Activated naive CD8-positive, alpha-beta T cell (primary cell): Measurements from ENCODE around the gene DTD1.

Experiments
- H3K27ac Mint-ChIP-seq: one replicate; pipeline ENCODE4 v1.8.0; 2021; ENCODE audit warnings: mixed read lengths
- H3K27me3 Mint-ChIP-seq: one replicate; pipeline ENCODE4 v1.8.0; 2021; ENCODE audit warnings: mixed read lengths
- H3K36me3 Mint-ChIP-seq: one replicate; pipeline ENCODE4 v1.8.0; 2021; ENCODE audit warnings: mixed read lengths
- H3K4me1 Mint-ChIP-seq: one replicate; pipeline ENCODE4 v1.8.0; 2021; ENCODE audit warnings: low read depth, mixed read lengths
- H3K4me3 Mint-ChIP-seq: one replicate; pipeline ENCODE4 v1.8.0; 2021; ENCODE audit warnings: mild to moderate bottlenecking, mixed read lengths
- H3K9me3 Mint-ChIP-seq: one replicate; pipeline ENCODE4 v1.8.0; 2021; ENCODE audit warnings: low read depth, mixed read lengths

Gene DTD1

GRCh38 chr20:18694071-18694470, 106.2 kb downstream of the DTD1 start:
- no peak overlapping the region for H3K4me3 Mint-ChIP-seq
- peaks cover 18% of the 10 kb centered on the region for H3K36me3 Mint-ChIP-seq
- no peaks in the 10 kb centered on the region for H3K9me3 Mint-ChIP-seq
- H3K27me3 Mint-ChIP-seq, result no peaks in the 10 kb centered on the region
- no peak overlapping the region for H3K27ac Mint-ChIP-seq
- peaks cover 9% of the 10 kb centered on the region for H3K4me1 Mint-ChIP-seq

- H3K4me1 Mint-ChIP-seq, result peaks cover 9% of the 10 kb centered on the region
- no peak overlapping the region for H3K4me3 Mint-ChIP-seq
- no peaks in the 10 kb centered on the region for H3K9me3 Mint-ChIP-seq
- no peak overlapping the region for H3K27ac Mint-ChIP-seq
- H3K27me3 Mint-ChIP-seq, result no peaks in the 10 kb centered on the region
- H3K36me3 Mint-ChIP-seq, result peaks cover 16% of the 10 kb centered on the region
Observed at GRCh38 chr20:18695175-18695574, 107.3 kb downstream of the DTD1 start.

- no peaks in the 10 kb centered on the region for H3K27me3 Mint-ChIP-seq
- H3K4me1 Mint-ChIP-seq, result no peaks in the 10 kb centered on the region
- peaks cover 10% of the 10 kb centered on the region for H3K36me3 Mint-ChIP-seq
- H3K9me3 Mint-ChIP-seq, result no peaks in the 10 kb centered on the region
- no peak overlapping the region for H3K4me3 Mint-ChIP-seq
- no peak overlapping the region for H3K27ac Mint-ChIP-seq
Observed at GRCh38 chr20:18698735-18699380, 111.0 kb downstream of the DTD1 start.

- Mint-ChIP-seq H3K27ac (no peak overlapping the region), H3K4me3 (no peak overlapping the region), H3K4me1 (peaks cover 7% of the 10 kb centered on the region), H3K9me3 (no peaks in the 10 kb centered on the region), H3K27me3 (no peaks in the 10 kb centered on the region), H3K36me3 (peaks cover 2% of the 10 kb centered on the region)
Observed at GRCh38 chr20:18701969-18702368, 114.1 kb downstream of the DTD1 start.

GRCh38 chr20:18702736-18703135, 114.9 kb downstream of the DTD1 start:
- H3K36me3 Mint-ChIP-seq, result no peaks in the 10 kb centered on the region
- no peaks in the 10 kb centered on the region for H3K9me3 Mint-ChIP-seq
- H3K4me1 Mint-ChIP-seq, result peaks cover 7% of the 10 kb centered on the region
- H3K4me3 Mint-ChIP-seq, result no peak overlapping the region
- no peaks in the 10 kb centered on the region for H3K27me3 Mint-ChIP-seq
- H3K27ac Mint-ChIP-seq, result no peak overlapping the region

- peaks cover 3% of the 10 kb centered on the region for H3K36me3 Mint-ChIP-seq
- H3K9me3 Mint-ChIP-seq, result no peaks in the 10 kb centered on the region
- H3K4me3 Mint-ChIP-seq, result no peak overlapping the region
- H3K4me1 Mint-ChIP-seq, result peaks cover 8% of the 10 kb centered on the region
- peak overlapping the region; percentile 3 for H3K27ac Mint-ChIP-seq
- no peaks in the 10 kb centered on the region for H3K27me3 Mint-ChIP-seq
Observed at GRCh38 chr20:18705490-18705889, 117.6 kb downstream of the DTD1 start.

GRCh38 chr20:18705910-18706309, 118.1 kb downstream of the DTD1 start:
- peaks cover 3% of the 10 kb centered on the region for H3K36me3 Mint-ChIP-seq
- H3K27me3 Mint-ChIP-seq, result no peaks in the 10 kb centered on the region
- H3K4me1 Mint-ChIP-seq, result peaks cover 8% of the 10 kb centered on the region
- H3K27ac Mint-ChIP-seq, result no peak overlapping the region
- H3K9me3 Mint-ChIP-seq, result no peaks in the 10 kb centered on the region
- no peak overlapping the region for H3K4me3 Mint-ChIP-seq

- H3K9me3 Mint-ChIP-seq, result no peaks in the 10 kb centered on the region
- H3K4me1 Mint-ChIP-seq, result peaks cover 17% of the 10 kb centered on the region
- H3K36me3 Mint-ChIP-seq, result peaks cover 14% of the 10 kb centered on the region
- no peak overlapping the region for H3K4me3 Mint-ChIP-seq
- H3K27ac Mint-ChIP-seq, result no peak overlapping the region
- no peaks in the 10 kb centered on the region for H3K27me3 Mint-ChIP-seq
Observed at GRCh38 chr20:18712131-18712530, 124.3 kb downstream of the DTD1 start.

- no peaks in the 10 kb centered on the region for H3K9me3 Mint-ChIP-seq
- peaks cover 18% of the 10 kb centered on the region for H3K4me1 Mint-ChIP-seq
- no peaks in the 10 kb centered on the region for H3K27me3 Mint-ChIP-seq
- no peak overlapping the region for H3K4me3 Mint-ChIP-seq
- H3K27ac Mint-ChIP-seq, result no peak overlapping the region
- peaks cover 14% of the 10 kb centered on the region for H3K36me3 Mint-ChIP-seq
Observed at GRCh38 chr20:18712882-18713281, 125.0 kb downstream of the DTD1 start.

- Mint-ChIP-seq H3K9me3 (no peaks in the 10 kb centered on the region), H3K36me3 (peaks cover 17% of the 10 kb centered on the region), H3K27ac (no peak overlapping the region), H3K4me3 (no peak overlapping the region), H3K27me3 (no peaks in the 10 kb centered on the region), H3K4me1 (peaks cover 16% of the 10 kb centered on the region)
Observed at GRCh38 chr20:18715564-18715963, 127.7 kb downstream of the DTD1 start.

- Mint-ChIP-seq H3K36me3 (peaks cover 20% of the 10 kb centered on the region), H3K4me3 (no peak overlapping the region), H3K4me1 (peaks cover 14% of the 10 kb centered on the region), H3K9me3 (no peaks in the 10 kb centered on the region), H3K27ac (no peak overlapping the region), H3K27me3 (no peaks in the 10 kb centered on the region)
Observed at GRCh38 chr20:18717062-18717461, 129.2 kb downstream of the DTD1 start.

GRCh38 chr20:18718129-18718528, 130.3 kb downstream of the DTD1 start:
- H3K4me1 Mint-ChIP-seq, result peaks cover 14% of the 10 kb centered on the region
- no peak overlapping the region for H3K27ac Mint-ChIP-seq
- peaks cover 24% of the 10 kb centered on the region for H3K36me3 Mint-ChIP-seq
- H3K4me3 Mint-ChIP-seq, result no peak overlapping the region
- H3K27me3 Mint-ChIP-seq, result no peaks in the 10 kb centered on the region
- no peaks in the 10 kb centered on the region for H3K9me3 Mint-ChIP-seq

- Mint-ChIP-seq H3K27ac (no peak overlapping the region), H3K36me3 (peaks cover 20% of the 10 kb centered on the region), H3K9me3 (no peaks in the 10 kb centered on the region), H3K27me3 (no peaks in the 10 kb centered on the region), H3K4me3 (no peak overlapping the region), H3K4me1 (peaks cover 11% of the 10 kb centered on the region)
Observed at GRCh38 chr20:18719426-18719825, 131.6 kb downstream of the DTD1 start.

GRCh38 chr20:18721551-18722115, 133.8 kb downstream of the DTD1 start:
- no peak overlapping the region for H3K27ac Mint-ChIP-seq
- H3K9me3 Mint-ChIP-seq, result no peaks in the 10 kb centered on the region
- peaks cover 20% of the 10 kb centered on the region for H3K36me3 Mint-ChIP-seq
- no peak overlapping the region for H3K4me3 Mint-ChIP-seq
- H3K27me3 Mint-ChIP-seq, result no peaks in the 10 kb centered on the region
- peaks cover 13% of the 10 kb centered on the region for H3K4me1 Mint-ChIP-seq

- Mint-ChIP-seq H3K36me3 (peaks cover 15% of the 10 kb centered on the region), H3K9me3 (no peaks in the 10 kb centered on the region), H3K27me3 (no peaks in the 10 kb centered on the region), H3K27ac (no peak overlapping the region), H3K4me3 (no peak overlapping the region), H3K4me1 (peaks cover 15% of the 10 kb centered on the region)
Observed at GRCh38 chr20:18722371-18722770, 134.5 kb downstream of the DTD1 start.

- Mint-ChIP-seq H3K4me1 (peaks cover 20% of the 10 kb centered on the region), H3K27me3 (no peaks in the 10 kb centered on the region), H3K36me3 (peaks cover 18% of the 10 kb centered on the region), H3K4me3 (no peak overlapping the region), H3K27ac (no peak overlapping the region), H3K9me3 (no peaks in the 10 kb centered on the region)
Observed at GRCh38 chr20:18724077-18724476, 136.2 kb downstream of the DTD1 start.
